Stimulated activated naive CD4-positive, alpha-beta T cell treated with Interleukin-2 at 50 U/mL for 16 hours (primary cell): ENCODE measurements around the gene PCP4.

Experiments used
- DNase-seq: peaks from one replicate; lab custom pipeline; 2025; lab: John Stamatoyannopoulos, UW

PCP4 gene

GRCh38 chr21:39972976-39973770, 105.9 kb downstream of the PCP4 start:
- no peak for DNase-seq

GRCh38 chr21:39976800-39977199, 109.6 kb downstream of the PCP4 start:
- no peak for DNase-seq
